ENCODE data around the gene KDM6A.
"Not testable (repeated sequence)": the region's sequence is repeated elsewhere in the genome, so short reads cannot be mapped to it uniquely, and the experiment has no call there.

Gene KDM6A

DNA sequence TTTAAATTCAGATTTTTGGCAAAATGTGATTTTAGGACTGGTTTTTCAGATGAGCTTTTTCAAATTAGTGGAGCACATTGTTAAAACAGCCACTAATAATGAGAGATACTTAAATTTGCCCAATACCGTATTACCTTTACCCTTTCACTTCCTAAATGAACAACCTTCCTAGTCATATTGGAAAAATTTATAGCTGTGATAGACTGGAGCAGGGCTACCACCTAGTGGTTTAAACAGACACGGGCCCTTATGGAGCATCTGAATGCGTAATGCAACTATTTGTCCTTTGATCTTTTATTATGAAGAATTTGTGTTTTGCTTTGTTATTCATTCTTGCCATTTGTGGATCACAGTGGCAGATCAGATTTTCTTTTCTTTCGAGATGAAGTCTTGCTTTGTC lies 72.7 kb downstream of the KDM6A start:
- no peak overlapping the region for H3K4me3 ChIP-seq (ENCODE audit: low read length)
- TF ChIP-seq, protein P1, sequence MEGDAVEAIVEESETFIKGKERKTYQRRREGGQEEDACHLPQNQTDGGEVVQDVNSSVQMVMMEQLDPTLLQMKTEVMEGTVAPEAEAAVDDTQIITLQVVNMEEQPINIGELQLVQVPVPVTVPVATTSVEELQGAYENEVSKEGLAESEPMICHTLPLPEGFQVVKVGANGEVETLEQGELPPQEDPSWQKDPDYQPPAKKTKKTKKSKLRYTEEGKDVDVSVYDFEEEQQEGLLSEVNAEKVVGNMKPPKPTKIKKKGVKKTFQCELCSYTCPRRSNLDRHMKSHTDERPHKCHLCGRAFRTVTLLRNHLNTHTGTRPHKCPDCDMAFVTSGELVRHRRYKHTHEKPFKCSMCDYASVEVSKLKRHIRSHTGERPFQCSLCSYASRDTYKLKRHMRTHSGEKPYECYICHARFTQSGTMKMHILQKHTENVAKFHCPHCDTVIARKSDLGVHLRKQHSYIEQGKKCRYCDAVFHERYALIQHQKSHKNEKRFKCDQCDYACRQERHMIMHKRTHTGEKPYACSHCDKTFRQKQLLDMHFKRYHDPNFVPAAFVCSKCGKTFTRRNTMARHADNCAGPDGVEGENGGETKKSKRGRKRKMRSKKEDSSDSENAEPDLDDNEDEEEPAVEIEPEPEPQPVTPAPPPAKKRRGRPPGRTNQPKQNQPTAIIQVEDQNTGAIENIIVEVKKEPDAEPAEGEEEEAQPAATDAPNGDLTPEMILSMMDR (conservative IDR thresholded peaks at IDR 0.05; ENCODE audit: low read depth, low read length) = peak; percentile 22
- DNase-seq (ENCODE audit: low read depth) = no peak

DNA sequence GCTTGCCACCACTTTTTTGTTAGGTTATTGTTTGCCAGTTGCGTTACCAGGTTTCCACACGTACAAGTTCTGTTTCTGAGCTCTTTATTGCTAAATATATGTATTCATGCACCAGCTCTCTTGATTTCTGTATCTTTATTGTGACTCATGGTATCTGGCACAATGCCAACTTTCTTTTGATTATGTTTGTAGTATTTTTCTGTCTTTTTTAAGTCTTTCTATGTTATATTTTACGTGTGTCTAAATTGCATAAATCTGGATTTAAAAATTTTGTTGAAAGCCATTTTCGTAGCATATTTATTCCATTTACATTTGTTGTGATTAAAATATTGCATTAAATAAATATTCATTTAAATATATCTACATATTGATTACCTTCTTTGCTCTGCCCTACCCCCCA lies 73.8 kb downstream of the KDM6A start:
- no peak overlapping the region for H3K4me3 ChIP-seq (ENCODE audit: low read length)
- DNase-seq (ENCODE audit: low read depth) = no peak
- TF ChIP-seq, protein P1 (conservative IDR thresholded peaks at IDR 0.05; ENCODE audit: low read depth, low read length) = no peak

DNA sequence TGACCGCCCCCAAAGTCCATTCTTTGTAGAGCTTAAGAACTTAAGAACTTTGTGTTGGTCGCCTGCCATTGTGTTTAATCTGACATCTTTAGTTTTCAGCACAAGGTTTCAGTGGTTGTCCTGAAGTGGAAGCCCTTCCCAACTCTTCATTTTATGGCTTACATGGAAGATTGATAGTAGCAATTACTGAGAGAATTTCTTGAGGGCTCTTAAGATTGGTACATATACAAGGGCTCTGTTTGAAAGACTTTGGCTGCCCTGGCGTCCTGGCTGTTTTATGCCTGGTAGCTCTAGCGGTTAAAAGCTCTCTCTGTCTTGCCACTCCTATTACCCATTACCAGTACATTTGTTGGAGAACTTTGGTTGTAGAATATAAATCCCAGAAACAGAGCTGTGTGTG lies 75.0 kb downstream of the KDM6A start:
- H3K4me3 ChIP-seq (ENCODE audit: low read length) = no peak overlapping the region
- TF ChIP-seq, protein P1 (conservative IDR thresholded peaks at IDR 0.05; ENCODE audit: low read depth, low read length) = no peak
- no peak for DNase-seq (ENCODE audit: low read depth)

DNA sequence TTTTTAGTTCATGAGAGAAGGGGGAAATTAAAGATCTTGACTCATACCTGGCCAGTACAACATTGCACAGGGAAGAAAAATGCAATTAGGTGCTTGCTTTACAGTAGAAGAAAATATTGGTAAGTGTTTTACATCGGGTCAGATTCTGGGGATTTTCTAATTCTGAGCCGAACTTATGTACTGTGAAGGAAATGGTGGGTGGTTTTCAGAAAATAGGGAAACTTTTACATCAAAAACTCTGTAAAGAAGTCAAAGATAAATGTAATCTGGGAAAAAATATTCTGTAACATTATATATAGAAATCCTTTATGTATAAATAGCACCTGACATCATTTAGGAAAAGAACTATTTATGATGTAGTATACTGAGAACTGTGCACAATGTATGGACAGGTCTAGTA lies 75.4 kb downstream of the KDM6A start:
- no peak overlapping the region for H3K4me3 ChIP-seq (ENCODE audit: low read length)
- TF ChIP-seq, protein P1 (conservative IDR thresholded peaks at IDR 0.05; ENCODE audit: low read depth, low read length) = no peak
- no peak for DNase-seq (ENCODE audit: low read depth)

DNA sequence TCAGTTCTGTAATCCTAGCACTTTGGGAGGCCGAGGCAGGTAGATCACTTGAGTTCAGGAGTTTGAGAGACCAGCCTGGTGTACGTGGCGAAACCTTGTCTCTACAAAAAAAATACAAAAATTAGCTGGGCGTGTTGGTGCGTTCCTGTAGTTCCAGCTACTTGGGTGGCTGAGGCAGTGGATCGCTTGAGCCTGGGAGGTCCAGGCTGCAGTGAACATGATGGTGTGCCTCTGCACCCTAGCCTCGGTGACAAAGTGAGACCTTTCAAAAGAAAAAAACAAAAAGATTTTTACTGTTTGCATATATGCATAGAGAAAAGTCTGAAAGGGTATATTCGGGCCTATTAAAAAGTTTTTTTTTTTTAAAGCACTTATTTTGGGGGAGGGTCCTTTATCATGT lies 76.1 kb downstream of the KDM6A start:
- TF ChIP-seq, protein P1 (conservative IDR thresholded peaks at IDR 0.05; ENCODE audit: low read depth, low read length) = no peak
- no peak overlapping the region for H3K4me3 ChIP-seq (ENCODE audit: low read length)
- no peak for DNase-seq (ENCODE audit: low read depth)

DNA sequence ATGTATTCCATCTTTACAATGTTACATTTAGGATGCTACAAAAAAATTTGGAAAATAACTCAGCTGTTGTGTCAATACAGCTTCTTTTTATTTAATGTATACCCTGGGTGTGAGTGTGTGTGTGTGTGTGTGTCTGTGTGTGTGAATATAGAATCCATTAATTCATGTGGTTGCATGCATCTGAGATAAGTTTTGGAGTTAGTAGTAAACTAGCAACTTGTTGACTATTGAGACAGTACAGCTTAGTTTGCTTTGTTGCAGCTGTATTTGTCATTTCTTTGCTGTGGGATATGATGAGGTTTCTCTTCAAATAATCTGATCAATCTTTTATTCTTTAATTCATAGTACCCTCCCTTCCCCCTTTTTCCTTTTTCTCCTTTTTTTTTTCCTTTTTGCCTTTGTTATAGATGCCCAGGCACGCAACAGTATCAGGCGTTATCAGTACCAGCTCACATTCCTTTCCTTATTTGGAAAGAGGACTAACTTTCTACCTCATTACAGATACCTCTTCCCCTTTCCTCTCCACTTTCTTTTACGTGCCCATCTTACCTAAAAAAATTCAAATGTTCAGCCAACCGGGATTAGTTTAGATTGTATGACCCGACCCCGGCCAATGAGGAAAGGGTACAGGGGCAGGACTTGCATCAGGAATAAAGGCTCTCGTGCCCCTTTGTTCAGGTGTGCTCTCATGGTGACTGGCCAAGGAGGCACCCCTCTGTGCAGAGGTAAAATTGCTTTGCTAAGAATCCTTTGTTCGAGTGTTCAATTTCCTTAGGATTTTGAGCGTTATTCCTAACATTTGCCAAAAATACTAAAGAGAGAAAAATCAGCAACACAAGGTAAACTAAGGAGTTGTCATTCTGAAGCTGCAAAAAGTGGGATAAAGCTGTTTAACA lies 77.7 kb downstream of the KDM6A start:
- not testable (repeated sequence) for DNase-seq (ENCODE audit: low read depth)
- peak overlapping the region; percentile 19 for H3K4me3 ChIP-seq (ENCODE audit: low read length)

DNA sequence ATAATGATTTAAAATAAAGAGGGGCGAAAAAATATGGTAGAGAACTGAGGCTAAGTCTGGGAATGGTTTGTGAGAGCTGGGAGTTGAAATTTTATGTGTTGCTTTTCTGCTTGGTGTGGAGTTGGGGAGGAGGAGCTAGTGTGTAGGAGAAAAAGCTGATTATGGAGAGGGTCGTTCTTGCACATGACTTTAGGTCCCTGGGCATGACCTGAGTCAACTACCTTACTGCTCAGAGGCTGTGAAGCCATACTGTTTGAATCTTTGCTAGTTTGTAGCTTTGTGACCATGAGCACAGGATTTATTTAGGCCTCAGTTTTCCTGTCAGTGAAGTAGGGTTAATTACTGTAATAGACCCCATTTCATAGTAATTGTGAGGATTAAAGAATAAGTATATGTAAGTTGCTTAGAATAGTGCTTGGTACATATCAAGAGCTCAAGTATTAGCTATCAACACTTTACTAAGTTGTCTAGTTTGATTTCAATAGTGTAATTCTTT lies 78.6 kb downstream of the KDM6A start:
- TF ChIP-seq, protein P1 (conservative IDR thresholded peaks at IDR 0.05; ENCODE audit: low read depth, low read length) = no peak

More for the DNA sequence above, 78.6 kb downstream of the KDM6A start:
- no peak for DNase-seq (ENCODE audit: low read depth)
- peak overlapping the region; percentile 19 for H3K4me3 ChIP-seq (ENCODE audit: low read length)
